GM19467 (cell line): Measurements from ENCODE around the gene GRM8.
"Not testable (repeated sequence)": the region's sequence is repeated elsewhere in the genome, so short reads cannot be mapped to it uniquely, and the experiment has no call there.

ENCODE experiments used
- ATAC-seq: cut with Tn5 transposase; IDR thresholded peaks from one replicate; pipeline ENCODE4 v1.9.1; 2021; ENCODE audit warnings: mild to moderate bottlenecking, moderate library complexity; ENCODE audit not compliant: unreplicated experiment

Gene GRM8

DNA sequence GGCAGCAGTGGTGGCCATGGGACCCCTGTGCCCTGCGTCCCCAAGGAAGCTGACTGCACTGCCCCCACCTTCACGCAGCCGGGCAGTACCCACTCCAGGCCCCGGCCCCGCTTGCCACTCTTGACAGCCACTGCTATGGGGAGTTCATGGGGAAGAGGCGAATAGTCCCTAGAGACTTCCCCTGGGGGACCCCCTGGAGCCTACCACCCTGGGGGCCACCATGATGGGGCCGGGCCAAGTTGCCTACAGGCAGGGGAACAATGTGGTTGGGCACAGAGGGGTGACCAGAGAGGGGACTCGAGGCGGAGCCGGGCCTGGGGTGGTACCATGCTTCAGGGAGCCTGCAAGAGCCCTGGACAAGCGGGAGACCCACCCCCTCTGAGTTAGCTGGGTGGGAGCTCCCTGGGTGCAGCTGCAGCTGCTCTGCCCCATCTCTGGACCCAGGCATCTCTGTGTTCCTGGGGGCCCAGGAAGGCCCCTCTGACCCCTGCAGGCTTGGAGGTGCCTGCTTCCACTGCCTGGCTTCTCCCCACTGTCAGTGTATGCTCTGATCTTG lies 567.6 kb downstream of the GRM8 start:
- no peak for ATAC-seq

DNA sequence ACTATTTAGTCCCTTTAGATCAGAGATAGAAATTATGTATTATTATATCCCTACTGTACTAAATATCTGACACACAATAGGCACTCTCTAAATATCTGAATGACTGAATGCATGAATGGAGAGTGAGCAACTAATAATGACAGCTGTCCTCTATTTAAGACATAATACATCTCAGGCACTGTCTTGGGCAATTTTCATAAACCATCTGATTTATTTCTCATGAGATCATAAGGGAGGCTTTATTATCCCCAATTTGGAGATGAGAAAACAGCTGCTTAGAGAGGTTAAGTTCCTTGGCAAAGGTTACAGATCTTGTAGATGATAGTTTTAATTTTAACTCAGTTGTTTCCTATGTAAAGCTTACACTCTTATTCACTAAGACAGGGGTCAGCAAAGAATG lies 570.6 kb downstream of the GRM8 start:
- no peak for ATAC-seq

DNA sequence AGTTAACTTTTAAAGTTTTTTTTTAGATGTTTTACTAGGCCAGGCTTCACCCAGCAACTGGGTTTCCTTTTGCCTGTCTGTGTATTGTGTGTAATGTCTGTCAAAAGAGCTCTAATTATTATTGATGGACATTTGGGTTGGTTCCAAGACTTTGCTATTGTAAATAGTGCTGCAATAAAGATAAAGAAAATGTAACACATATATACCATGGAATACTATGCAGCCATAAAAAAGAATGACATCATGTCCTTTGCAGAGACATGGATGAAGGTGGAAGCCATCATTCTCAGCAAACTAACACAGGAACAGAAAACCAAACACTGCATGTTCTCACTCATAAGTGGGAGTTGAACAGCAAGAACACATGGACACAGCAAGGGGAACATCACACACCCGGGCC lies 584.0 kb downstream of the GRM8 start:
- not testable (repeated sequence) for ATAC-seq

DNA sequence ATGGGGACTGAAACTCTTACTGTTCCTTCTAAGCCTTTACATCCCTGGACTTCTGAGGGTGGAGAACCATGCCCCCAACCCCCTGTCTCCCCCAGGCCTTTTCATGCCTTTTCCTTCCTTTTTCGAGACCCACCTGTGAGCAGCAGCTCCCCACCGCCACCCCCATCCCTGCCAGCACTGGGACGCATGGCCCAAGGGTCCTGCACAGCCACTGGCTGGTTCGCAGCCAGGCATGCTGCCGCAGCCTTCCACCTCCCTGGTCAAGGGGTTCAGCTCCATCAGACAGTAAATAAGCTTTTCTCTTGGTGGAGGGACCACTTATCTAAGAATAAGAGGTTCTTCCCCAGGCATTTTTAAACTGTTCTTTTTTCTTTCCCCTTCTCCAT lies 584.4 kb downstream of the GRM8 start:
- no peak for ATAC-seq

DNA sequence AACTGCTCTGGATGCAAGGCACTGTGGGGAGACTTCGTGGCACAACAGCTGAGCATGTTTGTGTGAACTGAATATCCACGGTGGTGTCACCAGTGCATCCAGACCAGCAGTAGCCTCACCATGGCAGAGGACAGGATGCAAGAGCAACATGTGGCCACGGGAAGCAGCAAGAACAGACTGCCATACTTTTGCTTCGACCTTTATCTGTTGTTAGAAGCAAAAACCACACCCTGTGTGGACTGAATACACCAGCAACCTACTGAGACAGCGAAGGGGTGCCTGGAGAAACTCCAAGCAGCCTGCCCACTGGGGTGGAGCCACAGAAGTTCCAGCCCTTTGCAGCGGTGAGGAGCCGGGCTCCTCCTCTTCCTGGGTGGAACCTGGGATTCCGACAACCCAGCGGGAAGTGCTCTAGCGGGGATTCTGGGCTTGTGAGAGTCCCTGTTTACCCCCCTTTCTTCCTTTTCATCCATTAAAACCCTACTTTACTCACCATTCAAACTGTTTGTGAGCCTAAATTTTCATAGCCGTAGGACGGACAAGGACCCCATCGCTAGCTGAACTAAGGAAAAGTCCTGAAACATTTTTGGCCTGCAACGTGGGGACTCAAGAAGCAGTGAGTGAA lies 584.9 kb downstream of the GRM8 start:
- ATAC-seq, result no peak

DNA sequence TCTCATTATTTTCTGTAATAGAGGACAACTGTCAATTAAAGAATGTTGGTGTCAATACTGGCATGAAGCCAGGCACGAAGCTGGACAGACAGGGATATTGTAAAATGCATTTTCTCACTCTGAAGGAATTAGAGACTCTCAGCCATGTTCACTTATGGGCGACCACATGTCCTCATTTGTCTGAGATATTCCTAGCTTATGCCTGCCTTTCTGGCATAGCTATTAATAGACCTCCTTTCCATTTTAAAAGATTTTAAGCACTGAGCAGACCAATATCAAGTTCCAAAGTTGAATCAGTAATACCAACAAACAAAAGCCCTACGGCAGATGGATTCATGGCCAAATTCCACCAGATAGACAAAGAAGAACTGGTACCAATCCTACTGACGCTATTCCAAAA lies 589.9 kb downstream of the GRM8 start:
- ATAC-seq, result no peak

DNA sequence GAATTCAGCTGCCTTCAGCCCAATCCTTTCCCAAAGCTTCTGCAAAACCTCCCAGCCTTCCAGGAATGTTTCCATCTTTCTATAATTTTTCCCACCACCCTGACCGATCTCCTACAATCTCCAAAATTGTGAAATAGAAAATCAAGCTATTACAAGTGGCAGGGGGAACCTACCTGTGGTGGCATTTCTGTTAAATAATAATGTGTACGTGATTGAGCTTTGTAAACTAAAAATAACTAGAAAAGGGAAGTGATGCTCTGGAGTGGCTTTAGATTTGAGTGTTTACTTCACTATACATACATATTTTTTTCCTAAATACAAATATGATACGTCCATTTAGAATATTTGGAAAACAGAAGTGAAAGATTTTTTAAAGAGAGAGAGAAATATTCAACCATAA lies 593.6 kb downstream of the GRM8 start:
- ATAC-seq, result peak; percentile 70

DNA sequence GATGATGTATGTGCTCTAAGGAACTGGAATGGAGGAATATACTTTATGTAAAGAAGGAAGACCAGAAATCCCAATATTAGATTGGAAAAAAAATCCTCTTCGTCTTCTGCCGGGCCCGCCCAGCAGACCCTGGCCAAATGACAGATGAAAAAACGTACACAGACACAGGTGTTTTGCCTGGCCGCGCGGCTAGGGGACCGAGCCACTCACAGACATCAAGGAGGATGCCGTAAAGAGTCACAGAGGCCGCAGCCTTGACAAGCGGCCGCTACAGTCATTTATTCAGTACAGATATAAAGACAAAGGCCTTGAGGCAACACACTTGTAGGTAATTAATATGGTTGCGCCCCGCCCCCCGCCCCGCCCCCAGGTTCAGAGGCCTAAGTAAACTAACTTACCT lies 594.1 kb downstream of the GRM8 start:
- no peak for ATAC-seq

DNA sequence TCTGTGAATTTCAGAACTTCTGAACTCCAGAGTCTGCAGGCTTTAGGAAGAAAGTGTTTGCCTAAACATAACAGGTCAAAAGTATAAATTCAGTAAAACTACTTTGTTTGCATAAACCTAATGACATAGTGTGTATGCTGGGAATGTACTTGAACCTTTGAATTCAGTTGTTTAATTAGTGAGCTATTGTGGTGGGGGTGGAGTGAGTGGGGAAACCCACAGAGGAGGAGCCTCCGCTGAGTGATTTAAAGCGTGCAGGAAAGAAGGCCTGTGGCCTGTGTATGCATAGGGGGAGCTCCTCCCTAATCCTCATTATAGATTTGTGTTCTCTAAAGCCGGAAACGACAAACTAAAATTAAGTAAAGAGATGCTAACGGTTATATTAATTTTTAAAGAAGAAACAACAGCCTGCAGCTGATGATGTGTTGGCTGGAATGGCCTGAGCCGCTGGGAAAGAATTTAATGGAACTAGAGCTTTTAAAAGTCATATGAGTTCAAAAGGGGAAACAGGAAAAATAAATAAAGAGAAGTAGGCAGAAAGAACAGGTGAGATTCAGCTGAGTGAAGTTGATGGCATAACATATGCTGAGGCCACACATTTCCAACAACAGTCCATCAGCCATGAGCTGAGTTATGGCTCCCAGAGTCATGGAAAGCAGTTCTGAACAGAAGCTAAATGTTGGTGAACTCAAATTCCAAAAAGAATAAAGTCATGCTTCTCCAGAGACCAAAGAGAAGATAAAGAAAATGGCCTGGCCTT lies 595.0 kb downstream of the GRM8 start:
- ATAC-seq, result peak; percentile 94

DNA sequence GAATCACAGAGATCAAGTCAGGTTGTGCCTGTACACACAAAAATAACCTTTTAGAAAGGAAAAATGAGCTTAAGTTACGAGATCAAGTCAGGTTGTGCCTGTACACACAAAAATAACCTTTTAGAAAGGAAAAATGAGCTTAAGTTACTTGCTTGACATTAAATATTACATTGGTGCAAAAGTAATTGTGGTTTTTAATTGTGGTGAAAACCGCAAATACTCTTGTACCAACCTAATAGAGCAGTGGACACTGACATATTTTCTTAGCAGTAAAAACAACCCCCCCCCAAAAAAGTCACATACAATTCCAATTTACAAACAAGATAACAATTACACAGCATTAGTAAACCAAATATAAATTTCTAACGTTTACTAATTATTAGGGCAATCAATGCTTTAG lies 595.6 kb downstream of the GRM8 start:
- no peak for ATAC-seq

DNA sequence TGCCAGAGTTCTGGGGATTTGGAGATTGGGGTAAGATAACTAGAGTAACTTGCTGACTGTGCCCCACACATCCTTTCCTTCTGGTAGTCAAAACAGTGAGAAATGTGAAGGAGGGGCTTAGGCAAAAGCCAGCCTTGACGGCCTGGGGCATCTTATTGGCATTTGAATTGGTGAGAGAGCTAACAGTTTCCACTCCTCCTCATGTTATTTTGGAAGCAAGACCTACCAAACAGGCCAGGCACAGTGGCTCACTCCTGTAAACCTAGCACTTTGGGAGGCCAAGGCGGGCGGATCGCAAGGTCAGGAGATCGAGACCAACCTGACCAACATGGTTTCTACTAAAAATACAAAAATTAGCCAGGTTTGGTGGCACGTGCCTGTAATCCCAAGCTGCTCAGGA lies 596.6 kb downstream of the GRM8 start:
- no peak for ATAC-seq

DNA sequence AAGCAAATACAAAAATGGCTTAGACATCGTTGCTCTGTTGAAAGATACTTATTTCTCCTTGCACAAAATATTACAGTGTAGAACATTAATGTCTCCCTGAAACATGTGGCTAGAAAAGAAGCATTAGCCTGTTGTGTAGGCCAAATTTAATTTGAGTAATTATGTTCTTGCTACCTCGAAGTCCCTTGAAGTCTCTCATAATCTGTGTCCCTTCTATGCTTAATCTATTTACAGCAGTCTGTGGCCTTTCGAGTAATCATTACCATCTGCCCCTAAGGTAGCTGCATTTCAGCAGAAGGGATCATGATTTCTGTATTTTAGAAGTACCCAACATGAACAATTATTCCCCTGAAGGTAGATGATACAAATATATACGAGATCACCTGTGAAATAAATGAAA lies 615.2 kb downstream of the GRM8 start:
- ATAC-seq, result no peak

DNA sequence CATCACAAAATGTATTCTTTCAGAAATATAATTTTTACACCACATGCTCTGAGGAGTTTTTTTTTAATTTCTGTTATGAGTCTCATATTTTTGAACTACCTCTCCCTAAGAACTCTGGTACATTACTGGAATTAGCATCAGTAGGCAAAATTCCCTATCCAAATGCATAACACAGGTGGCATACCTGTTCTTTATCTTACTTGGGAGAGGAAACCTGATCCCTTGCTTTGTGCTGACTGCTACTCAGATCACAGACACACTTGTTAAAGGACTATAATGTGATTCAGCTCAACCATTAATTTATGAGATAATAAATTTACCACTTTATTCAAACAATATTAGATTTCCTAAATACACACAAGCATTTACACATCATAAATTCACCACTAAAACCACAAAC lies 617.2 kb downstream of the GRM8 start:
- ATAC-seq, result no peak

DNA sequence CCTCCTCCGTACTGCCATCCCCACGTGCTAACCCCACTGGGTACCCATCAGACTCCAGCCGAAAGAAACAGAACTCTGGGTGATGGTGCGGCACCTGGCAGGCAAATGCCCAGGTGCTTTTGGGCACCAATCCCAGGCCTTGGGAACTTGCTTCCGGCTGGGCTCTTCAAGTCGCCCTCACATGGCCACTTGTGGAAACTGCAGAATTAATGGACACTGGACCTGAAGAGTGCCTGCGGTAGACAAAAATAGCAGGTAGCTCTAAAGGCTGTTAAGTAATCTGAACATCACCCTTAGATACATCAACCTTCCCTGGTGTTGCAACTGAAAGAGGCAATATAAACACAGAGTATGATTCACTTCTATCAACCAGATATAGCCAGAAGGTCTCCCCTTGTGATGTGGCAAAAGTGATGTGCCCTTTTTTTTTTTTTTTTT lies 644.4 kb downstream of the GRM8 start:
- no peak for ATAC-seq

DNA sequence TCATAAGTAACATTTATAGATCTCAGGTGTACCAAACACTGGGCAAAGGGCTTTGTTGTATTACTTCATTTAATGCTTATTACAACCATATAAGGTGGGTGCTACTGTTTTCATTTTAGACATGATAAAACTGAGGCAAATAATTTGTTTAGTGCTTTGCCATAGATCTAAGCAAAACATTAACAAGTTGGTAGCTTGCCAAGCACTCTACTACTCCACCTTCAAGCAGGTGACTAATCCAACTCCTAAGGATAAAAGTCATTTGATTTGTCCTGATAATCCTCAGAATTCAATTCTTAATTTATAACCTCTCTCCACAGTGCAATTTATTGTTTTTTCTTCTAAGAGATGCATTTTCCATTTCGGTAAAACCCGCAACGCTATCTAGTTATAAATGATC lies 646.4 kb downstream of the GRM8 start:
- no peak for ATAC-seq

DNA sequence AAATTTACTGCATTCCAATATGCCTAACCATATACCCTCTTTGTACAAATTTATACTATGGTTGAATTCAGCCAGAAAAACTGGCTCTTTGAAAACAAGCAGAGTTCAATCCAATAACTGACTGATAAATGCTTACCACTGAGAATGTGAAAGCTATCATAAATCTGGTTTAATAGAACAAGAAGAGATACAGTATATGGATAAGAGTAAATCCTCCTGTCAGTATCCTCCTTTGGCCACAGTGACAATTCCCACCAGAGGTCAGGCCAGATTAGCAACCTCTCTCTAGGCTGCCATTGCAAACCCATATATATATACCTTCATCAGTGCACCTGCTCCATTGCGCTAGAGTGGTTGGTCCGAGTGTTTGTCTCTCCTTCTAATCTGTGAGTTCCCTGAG lies 647.2 kb downstream of the GRM8 start:
- ATAC-seq, result no peak

DNA sequence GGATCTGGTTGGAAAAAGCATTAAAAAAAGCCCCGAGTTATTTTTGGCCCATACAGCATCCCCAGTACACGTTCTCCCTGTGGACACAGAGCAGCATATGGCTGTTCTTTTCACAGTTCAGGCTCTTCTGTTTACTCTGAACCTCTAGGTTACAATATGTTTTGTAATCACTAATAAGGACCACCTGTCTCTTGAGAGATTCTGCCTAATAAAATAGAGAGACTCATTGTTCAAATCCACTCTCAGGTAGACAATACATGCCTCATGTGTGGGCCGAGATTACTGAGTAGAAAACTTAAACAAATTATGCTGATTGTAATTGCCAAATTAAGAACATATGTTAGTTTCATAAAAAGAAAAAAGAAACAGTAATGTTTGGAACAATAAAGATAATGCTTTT lies 647.7 kb downstream of the GRM8 start:
- ATAC-seq, result no peak

DNA sequence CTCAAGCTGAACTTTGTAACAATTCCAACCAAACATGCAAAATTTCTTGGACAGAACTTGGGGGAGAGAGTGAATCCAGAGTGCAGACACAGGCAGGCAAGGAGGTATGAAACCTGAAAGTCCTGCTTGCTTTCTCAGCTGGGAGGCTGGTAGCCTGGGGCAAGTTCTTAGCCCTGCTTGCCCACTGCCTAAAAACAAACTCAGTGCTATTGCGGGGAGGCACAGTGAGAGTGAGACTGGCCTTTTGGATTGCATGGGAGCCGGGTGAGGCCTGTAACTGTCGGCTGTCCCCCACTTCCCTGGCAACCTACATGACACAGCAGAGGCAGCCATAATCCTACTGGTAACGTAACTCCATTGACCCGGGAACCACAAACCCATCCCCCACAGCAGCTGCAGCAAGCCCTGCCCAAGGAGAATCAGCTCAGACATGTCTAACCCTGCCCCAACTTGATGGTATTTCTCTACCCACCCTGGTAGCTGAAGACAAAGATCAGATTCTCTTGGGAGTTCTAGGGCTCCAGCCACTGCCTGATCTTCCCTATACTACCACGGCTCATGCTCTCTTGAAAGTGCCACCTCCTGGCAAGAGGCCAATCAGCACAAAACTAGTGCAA lies 663.6 kb downstream of the GRM8 start:
- no peak for ATAC-seq

DNA sequence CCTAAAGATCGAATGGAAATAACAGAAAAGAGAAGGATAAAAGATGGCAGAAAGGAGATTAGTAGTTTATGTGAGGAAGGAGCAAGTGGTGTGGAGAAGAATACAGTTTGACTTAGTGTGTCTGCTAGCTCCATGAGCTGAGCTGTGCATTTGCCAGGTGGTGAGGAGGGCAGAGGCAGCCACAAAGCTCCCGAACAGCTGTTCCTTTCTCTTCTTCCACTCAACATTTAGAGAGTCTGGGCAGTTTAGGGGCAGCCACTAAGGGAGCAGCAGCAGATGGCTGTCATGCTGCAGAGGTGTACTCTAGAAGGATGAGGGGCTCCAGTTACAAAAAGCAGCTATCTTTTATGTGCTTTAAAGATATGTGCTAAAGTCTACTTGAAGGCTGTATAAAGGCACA lies 674.4 kb downstream of the GRM8 start:
- ATAC-seq, result no peak

DNA sequence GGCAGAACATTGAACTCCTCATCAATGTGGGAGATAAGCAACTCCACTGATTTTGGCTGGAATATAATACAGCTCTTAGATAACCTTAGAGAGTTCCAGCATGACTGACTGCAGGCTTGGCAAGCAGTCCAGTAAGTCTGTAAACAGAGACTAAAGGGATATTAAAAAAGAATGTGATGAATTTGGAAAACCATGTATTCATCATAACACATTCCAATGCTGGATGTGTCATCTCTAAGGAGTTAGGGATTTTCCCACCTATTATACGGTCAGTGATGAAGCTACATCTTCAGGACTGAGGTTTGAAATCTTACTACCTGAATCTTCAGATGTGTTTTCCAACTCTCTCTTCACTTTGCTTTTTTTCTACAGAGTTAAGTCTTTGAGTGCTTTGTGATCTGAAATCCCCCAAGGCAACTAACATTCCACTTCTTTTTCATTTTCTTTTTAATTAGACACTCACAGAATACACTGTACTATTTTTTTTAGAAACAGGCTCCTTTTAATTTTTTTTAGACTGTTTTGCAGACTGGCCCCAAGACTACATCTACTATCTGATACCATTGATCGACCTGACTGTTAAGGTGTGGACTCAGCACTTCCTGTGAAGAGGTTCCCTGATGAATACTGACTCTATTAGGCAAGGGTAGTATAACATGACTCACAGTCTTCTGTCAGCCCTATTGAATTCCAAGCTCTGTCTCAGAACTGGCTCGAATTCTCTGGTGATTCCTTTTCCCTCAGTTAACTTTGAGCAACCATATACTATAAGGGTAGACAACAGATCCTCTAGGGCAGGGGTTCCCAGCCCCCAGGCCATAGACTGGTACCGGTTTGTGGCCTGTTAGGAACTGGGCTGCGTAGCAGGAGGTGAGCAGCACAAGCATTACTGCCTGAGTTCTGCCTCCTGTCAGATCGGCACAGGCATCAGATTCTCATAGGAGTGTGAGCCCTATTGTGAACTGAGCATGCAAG lies 678.2 kb downstream of the GRM8 start:
- no peak for ATAC-seq

DNA sequence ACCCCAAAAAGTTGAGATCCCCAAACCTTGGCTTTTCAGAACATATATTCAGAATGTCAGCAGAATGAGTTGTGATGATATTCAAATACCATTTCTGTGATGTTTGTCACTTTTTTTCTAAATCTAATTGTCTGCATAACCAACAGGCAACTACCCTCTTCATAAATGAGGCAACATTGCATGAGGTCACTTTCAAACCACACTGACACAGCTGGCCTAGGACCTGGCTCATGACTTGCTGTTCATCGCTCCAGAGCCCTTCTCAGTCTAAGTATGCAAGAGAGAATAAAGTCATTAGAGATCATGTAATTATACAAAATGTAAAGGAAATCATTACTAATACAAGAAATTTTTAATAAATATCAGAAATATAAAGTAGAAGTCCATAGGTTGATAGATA lies 681.9 kb downstream of the GRM8 start:
- ATAC-seq, result no peak
